Stimulated activated CD8-positive, alpha-beta memory T cell treated with anti-CD3 and anti-CD28 coated beads, Interleukin-4, amount 100 ng/mL, for 48 hours (primary cell): ENCODE data around the gene HDGF.
A peak's percentile ranks its signal among the peaks of the same experiment; 100 is the strongest.

Experiments used
- DNase-seq: peaks from one replicate; pipeline ENCODE4 v3.0.0-alpha.2; 2020

The HDGF gene

GRCh38 chr1:156751451-156751756, at the start of gene HDGF:
Gene HDGF (minus strand): TSS chr1:156751675. CDS start chr1:156751429, 246 bp downstream.
- DNase-seq = no peak

GRCh38 chr1:156797212-156797871, 45.9 kb upstream of the HDGF start:
- DNase-seq = no peak

GRCh38 chr1:156796340-156797097, 45.0 kb upstream of the HDGF start:
- no peak for DNase-seq

- no peak for DNase-seq
Measured at GRCh38 chr1:156795787-156796186, 44.3 kb upstream of the HDGF start.

GRCh38 chr1:156795374-156795733, 43.9 kb upstream of the HDGF start:
- DNase-seq = no peak

GRCh38 chr1:156794506-156795373, 43.3 kb upstream of the HDGF start:
- DNase-seq = no peak

- DNase-seq = no peak
Measured at GRCh38 chr1:156789621-156790318, 38.3 kb upstream of the HDGF start.

GRCh38 chr1:156788136-156788535, 36.7 kb upstream of the HDGF start:
- DNase-seq = no peak

GRCh38 chr1:156786640-156787039, 35.2 kb upstream of the HDGF start:
- DNase-seq = no peak

- no peak for DNase-seq
Measured at GRCh38 chr1:156785458-156785857, 34.0 kb upstream of the HDGF start.

GRCh38 chr1:156781585-156782186, 30.2 kb upstream of the HDGF start:
- no peak for DNase-seq

- no peak for DNase-seq
Measured at GRCh38 chr1:156777573-156777972, 26.1 kb upstream of the HDGF start.

GRCh38 chr1:156776942-156777341, 25.5 kb upstream of the HDGF start:
- no peak for DNase-seq

- DNase-seq = peak; percentile 36
Measured at GRCh38 chr1:156775799-156776198, 24.3 kb upstream of the HDGF start.

- DNase-seq = no peak
Measured at GRCh38 chr1:156773607-156774006, 22.1 kb upstream of the HDGF start.

GRCh38 chr1:156772728-156773497, 21.4 kb upstream of the HDGF start:
- no peak for DNase-seq

GRCh38 chr1:156772222-156772621, 20.7 kb upstream of the HDGF start:
- no peak for DNase-seq

GRCh38 chr1:156768610-156769295, 17.3 kb upstream of the HDGF start:
- no peak for DNase-seq

- DNase-seq = peak; percentile 49
Measured at GRCh38 chr1:156767879-156768604, 16.6 kb upstream of the HDGF start.

- DNase-seq = peak; percentile 95
Measured at GRCh38 chr1:156767101-156767878, 15.8 kb upstream of the HDGF start, which contains the start of gene PRCC. Gene PRCC (plus strand): TSS chr1:156767535. CDS start chr1:156767772, 237 bp downstream.
